H9 (cell line): ENCODE data around the gene VAV2. TPM values are rescaled to one million over a fixed set of nuclear protein-coding genes. Genes with fewer than 3 reads are reported as not detected.
A peak's percentile ranks its signal among the peaks of the same experiment; 100 is the strongest.

Source experiments
- DNase-seq: peaks from one replicate; pipeline ENCODE4 v3.0.0-alpha.2; 2017
- H2AFZ ChIP-seq: one replicate; pipeline ENCODE4 v1.6.1; 2013; ENCODE audit warnings: mild to moderate bottlenecking, low read length, control low read depth, moderate library complexity
- H2AK5ac ChIP-seq: 2 replicates; pipeline ENCODE4 v1.6.1; 2013; ENCODE audit warnings: low read length, control low read depth, mixed read lengths; ENCODE audit not compliant: insufficient read length
- H2BK120ac ChIP-seq: one replicate; pipeline ENCODE4 v1.6.1; 2013; ENCODE audit warnings: low read depth, mild to moderate bottlenecking, low read length, control low read depth, inconsistent platforms; ENCODE audit not compliant: poor library complexity, severe bottlenecking
- H2BK12ac ChIP-seq: 2 replicates; pipeline ENCODE4 v1.6.1; 2013; ENCODE audit warnings: low read length, control low read depth, mixed read lengths, low read depth; ENCODE audit not compliant: insufficient read length
- H2BK15ac ChIP-seq: 2 replicates; pipeline ENCODE4 v1.6.1; 2013; ENCODE audit warnings: low read depth, low read length, control low read depth
- H2BK20ac ChIP-seq: one replicate; pipeline ENCODE4 v1.6.1; 2013; ENCODE audit warnings: low read depth, mild to moderate bottlenecking, low read length, control low read depth, inconsistent platforms; ENCODE audit not compliant: poor library complexity, severe bottlenecking
- H2BK5ac ChIP-seq: 2 replicates; pipeline ENCODE4 v1.6.1; 2013; ENCODE audit warnings: low read length, control low read depth, mixed read lengths; ENCODE audit not compliant: insufficient read length
- H3K14ac ChIP-seq: 2 replicates; pipeline ENCODE4 v1.6.1; 2013; ENCODE audit warnings: low read length, control low read depth; ENCODE audit not compliant: insufficient read depth
- H3K18ac ChIP-seq: 2 replicates; pipeline ENCODE4 v1.6.1; 2013; ENCODE audit warnings: low read depth, mild to moderate bottlenecking, mixed read lengths, low read length, control low read depth; ENCODE audit not compliant: insufficient read length
- H3K23ac ChIP-seq: 2 replicates; pipeline ENCODE4 v1.6.1; 2013; ENCODE audit warnings: low read length, control low read depth, mixed read lengths, low read depth; ENCODE audit not compliant: insufficient read length
- H3K23me2 ChIP-seq: 2 replicates; pipeline ENCODE4 v1.6.1; 2013; ENCODE audit warnings: low read depth, mild to moderate bottlenecking, mixed read lengths, low read length, control low read depth; ENCODE audit not compliant: insufficient read length, poor library complexity, severe bottlenecking
- H3K27ac ChIP-seq: 2 replicates; pipeline ENCODE4 v1.5.1; 2013; ENCODE audit warnings: low read length, control low read depth, mixed read lengths, low read depth; ENCODE audit not compliant: insufficient read length
- H3K27me3 ChIP-seq: 2 replicates; pipeline ENCODE4 v1.6.1; 2013; ENCODE audit warnings: low read length, control low read depth, inconsistent platforms; ENCODE audit not compliant: insufficient read depth
- H3K4ac ChIP-seq: 2 replicates; pipeline ENCODE4 v1.6.1; 2013; ENCODE audit warnings: low read depth, mild to moderate bottlenecking, control low read depth, inconsistent platforms, low read length, moderate library complexity
- H3K4me1 ChIP-seq: 2 replicates; pipeline ENCODE4 v1.6.1; 2013; ENCODE audit warnings: low read length, control low read depth, inconsistent platforms; ENCODE audit not compliant: insufficient read depth
- H3K4me2 ChIP-seq: 2 replicates; pipeline ENCODE4 v1.6.1; 2013; ENCODE audit warnings: low read length, control low read depth, mixed read lengths; ENCODE audit not compliant: insufficient read length, insufficient read depth
- H3K56ac ChIP-seq: 2 replicates; pipeline ENCODE4 v1.6.1; 2013; ENCODE audit warnings: low read depth, mild to moderate bottlenecking, mixed read lengths, low read length, control low read depth; ENCODE audit not compliant: insufficient read length
- H3K79me1 ChIP-seq: 2 replicates; pipeline ENCODE4 v1.6.1; 2013; ENCODE audit warnings: low read depth, mild to moderate bottlenecking, moderate library complexity, low read length, control low read depth, inconsistent platforms; ENCODE audit not compliant: insufficient read depth, poor library complexity, severe bottlenecking
- H3K79me2 ChIP-seq: 2 replicates; pipeline ENCODE4 v1.6.1; 2013; ENCODE audit warnings: low read length, control low read depth, inconsistent platforms; ENCODE audit not compliant: insufficient read depth
- H3K9ac ChIP-seq: 2 replicates; pipeline ENCODE4 v1.6.1; 2013; ENCODE audit warnings: low read length, control low read depth, mixed read lengths; ENCODE audit not compliant: insufficient read length; ENCODE audit errors: extremely low read depth
- H3K9me3 ChIP-seq: one replicate; pipeline ENCODE4 v1.6.1; 2013; ENCODE audit warnings: low read depth, low read length, inconsistent platforms; ENCODE audit not compliant: control insufficient read depth
- H3T11ph ChIP-seq: one replicate; pipeline ENCODE4 v1.6.1; 2013; ENCODE audit warnings: mild to moderate bottlenecking, low read length, control low read depth, inconsistent platforms
- H4K20me1 ChIP-seq: one replicate; pipeline ENCODE4 v1.6.1; 2013; ENCODE audit not compliant: control insufficient read depth, insufficient read length, insufficient read depth
- H4K5ac ChIP-seq: 2 replicates; pipeline ENCODE4 v1.6.1; 2013; ENCODE audit warnings: low read depth, mild to moderate bottlenecking, mixed read lengths, low read length, control low read depth; ENCODE audit not compliant: insufficient read length
- H4K8ac ChIP-seq: replicated peaks from 2 replicates; pipeline ENCODE4 v1.6.1; 2013; ENCODE audit warnings: low read length, control low read depth, mixed read lengths, low read depth; ENCODE audit not compliant: insufficient read length
- H4K91ac ChIP-seq: 2 replicates; pipeline ENCODE4 v1.6.1; 2013; ENCODE audit warnings: low read depth, mild to moderate bottlenecking, moderate library complexity, mixed read lengths, low read length, control low read depth; ENCODE audit not compliant: insufficient read length
- H3K27ac Mint-ChIP-seq, 3 experiments: 2 replicates in 2 of 3; 3 replicates in 1 of 3; pipeline ENCODE4 v1.8.0; 2020 to 2021; ENCODE audit warnings: mixed read lengths in 3 of 3, mild to moderate bottlenecking in 1 of 3, moderate library complexity in 1 of 3
- H3K27me3 Mint-ChIP-seq: 2 replicates; pipeline ENCODE4 v1.8.0; 2021; ENCODE audit warnings: low read depth, mild to moderate bottlenecking, moderate library complexity, mixed read lengths
- H3K36me3 Mint-ChIP-seq, 3 experiments: 2 replicates in 2 of 3; 3 replicates in 1 of 3; pipeline ENCODE4 v1.8.0; 2020 to 2021; ENCODE audit warnings: low read depth in 3 of 3, mixed read lengths in 3 of 3; ENCODE audit not compliant: insufficient read depth in 1 of 3
- H3K4me1 Mint-ChIP-seq, 2 experiments: 2 replicates each; pipeline ENCODE4 v1.8.0; 2020; ENCODE audit warnings: mixed read lengths in 2 of 2
- H3K4me3 Mint-ChIP-seq, 2 experiments: 2 replicates in 1 of 2; 3 replicates in 1 of 2; pipeline ENCODE4 v1.8.0; 2020 to 2021; ENCODE audit warnings: mild to moderate bottlenecking in 2 of 2, mixed read lengths in 2 of 2, moderate library complexity in 1 of 2
- H3K9me3 Mint-ChIP-seq, 2 experiments: 2 replicates in 1 of 2; 3 replicates in 1 of 2; pipeline ENCODE4 v1.8.0; 2020; ENCODE audit warnings: mild to moderate bottlenecking in 2 of 2, mixed read lengths in 2 of 2, moderate library complexity in 1 of 2
- WGBS: extraction: QIAGEN DNeasy Blood & Tissue Kit; methylation state at CpG from one replicate; pipeline ENCODE4 v1.1.7; 2013; ENCODE audit warnings: missing lambda C conversion rate, low lambda C conversion rate, mixed read lengths; ENCODE audit not compliant: insufficient read length; ENCODE audit errors: extremely low coverage; 5-methylcytosine and 5-hydroxymethylcytosine counted together
- total RNA-seq: library from RNA; stranded (reverse); gene quantifications from 2 replicates; pipeline ENCODE4 v1.2.1, GENCODE V29; 2021
- TF ChIP-seq, protein P1 (sequence below): fragments of 200-600 bp; sonication (generic); conservative IDR thresholded peaks from 3 replicates; pipeline ENCODE4 v1.8.0; 2021; ENCODE audit warnings: antibody characterized with exemption, mild to moderate bottlenecking

Gene VAV2
- total RNA-seq, 1 experiment from 2014 or later, result 58.7 TPM

DNA sequence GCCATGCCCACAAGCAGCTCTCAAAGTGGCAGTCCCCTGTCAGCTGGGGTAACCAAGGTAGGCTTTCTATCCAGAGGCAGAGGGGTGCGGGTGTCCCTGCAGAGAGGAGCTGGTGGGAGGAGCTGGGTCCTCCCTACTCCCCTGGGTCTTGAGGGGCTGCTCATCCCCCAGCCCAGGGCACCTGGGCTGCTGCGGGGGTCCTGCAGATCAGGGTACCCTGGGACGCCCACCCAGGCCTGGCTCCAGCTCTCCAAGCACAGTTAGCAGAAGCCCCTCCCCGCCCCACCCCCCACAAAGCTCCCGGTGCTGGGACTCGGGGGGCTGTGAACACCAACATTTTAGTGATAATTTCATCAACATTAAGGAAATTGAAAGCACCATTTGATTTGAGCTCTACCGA, 29.8 kb downstream of the VAV2 start:
- H3K4me3 Mint-ChIP-seq, result no peak overlapping the region
- H3K79me1 ChIP-seq, result peaks cover 19% of the 10 kb centered on the region
- no peak overlapping the region for H4K8ac ChIP-seq
- H3K18ac ChIP-seq, result no peak overlapping the region
- no CpG with 5 or more reads among the region's 7 CpGs for WGBS
- no peaks in the 10 kb centered on the region for H3K23me2 ChIP-seq
- H3K4me1 Mint-ChIP-seq, result peaks cover 47 to 53% of the 10 kb centered on the region in 2 experiments
- H3K4ac ChIP-seq, result peak overlapping the region; percentile 55; the same call in 1 of the 2 replicates
- H3K27ac Mint-ChIP-seq, result no peak overlapping the region
- no peak overlapping the region for H2BK5ac ChIP-seq
- H2AFZ ChIP-seq, result no peak overlapping the region
- no peak overlapping the region for H3K9ac ChIP-seq
- no peak overlapping the region for H4K5ac ChIP-seq
- H2AK5ac ChIP-seq, result no peak overlapping the region
- H3K56ac ChIP-seq, result no peak overlapping the region
- peaks cover 0 to 8% (median 6%) of the 10 kb centered on the region in 3 experiments; a peak in 5 of 7 replicates for H3K36me3 Mint-ChIP-seq
- H4K91ac ChIP-seq, result no peak overlapping the region
- no peak overlapping the region for H2BK20ac ChIP-seq
- no peak for DNase-seq
- no peak overlapping the region for H2BK12ac ChIP-seq
- TF ChIP-seq, protein P1, sequence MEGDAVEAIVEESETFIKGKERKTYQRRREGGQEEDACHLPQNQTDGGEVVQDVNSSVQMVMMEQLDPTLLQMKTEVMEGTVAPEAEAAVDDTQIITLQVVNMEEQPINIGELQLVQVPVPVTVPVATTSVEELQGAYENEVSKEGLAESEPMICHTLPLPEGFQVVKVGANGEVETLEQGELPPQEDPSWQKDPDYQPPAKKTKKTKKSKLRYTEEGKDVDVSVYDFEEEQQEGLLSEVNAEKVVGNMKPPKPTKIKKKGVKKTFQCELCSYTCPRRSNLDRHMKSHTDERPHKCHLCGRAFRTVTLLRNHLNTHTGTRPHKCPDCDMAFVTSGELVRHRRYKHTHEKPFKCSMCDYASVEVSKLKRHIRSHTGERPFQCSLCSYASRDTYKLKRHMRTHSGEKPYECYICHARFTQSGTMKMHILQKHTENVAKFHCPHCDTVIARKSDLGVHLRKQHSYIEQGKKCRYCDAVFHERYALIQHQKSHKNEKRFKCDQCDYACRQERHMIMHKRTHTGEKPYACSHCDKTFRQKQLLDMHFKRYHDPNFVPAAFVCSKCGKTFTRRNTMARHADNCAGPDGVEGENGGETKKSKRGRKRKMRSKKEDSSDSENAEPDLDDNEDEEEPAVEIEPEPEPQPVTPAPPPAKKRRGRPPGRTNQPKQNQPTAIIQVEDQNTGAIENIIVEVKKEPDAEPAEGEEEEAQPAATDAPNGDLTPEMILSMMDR, result no peak
- H3K9me3 ChIP-seq, result no peaks in the 10 kb centered on the region
- H3K14ac ChIP-seq, result no peak overlapping the region
- peaks cover 7% of the 10 kb centered on the region; the same call in 1 of the 2 replicates for H3K4me1 ChIP-seq
- no peak overlapping the region for H3K23ac ChIP-seq
- H3K27me3 ChIP-seq, result no peaks in the 10 kb centered on the region
- no peaks in the 10 kb centered on the region for H3K27me3 Mint-ChIP-seq
- no peak overlapping the region for H3K27ac ChIP-seq
- no peak overlapping the region for H2BK15ac ChIP-seq
- no peak overlapping the region for H3T11ph ChIP-seq
- H3K4me2 ChIP-seq, result no peak overlapping the region
- H3K9me3 Mint-ChIP-seq, result peaks cover 6 to 10% of the 10 kb centered on the region in 2 experiments; a peak in 4 of 5 replicates
- no peaks in the 10 kb centered on the region for H4K20me1 ChIP-seq
- H2BK120ac ChIP-seq, result no peak overlapping the region
- H3K79me2 ChIP-seq, result peaks cover 18% of the 10 kb centered on the region; the same call in 1 of the 2 replicates
